Measurements from ENCODE around the gene RXFP4. TPM values are rescaled to one million over a fixed set of nuclear protein-coding genes. Genes with fewer than 3 reads are reported as not detected.

Gene RXFP4
- total and polyA plus RNA-seq, 9 of the 15 experiments (the other 6 are each of a cell fraction or from before 2014, with no cell fraction given), result 0.64 TPM; not detected in 8

DNA sequence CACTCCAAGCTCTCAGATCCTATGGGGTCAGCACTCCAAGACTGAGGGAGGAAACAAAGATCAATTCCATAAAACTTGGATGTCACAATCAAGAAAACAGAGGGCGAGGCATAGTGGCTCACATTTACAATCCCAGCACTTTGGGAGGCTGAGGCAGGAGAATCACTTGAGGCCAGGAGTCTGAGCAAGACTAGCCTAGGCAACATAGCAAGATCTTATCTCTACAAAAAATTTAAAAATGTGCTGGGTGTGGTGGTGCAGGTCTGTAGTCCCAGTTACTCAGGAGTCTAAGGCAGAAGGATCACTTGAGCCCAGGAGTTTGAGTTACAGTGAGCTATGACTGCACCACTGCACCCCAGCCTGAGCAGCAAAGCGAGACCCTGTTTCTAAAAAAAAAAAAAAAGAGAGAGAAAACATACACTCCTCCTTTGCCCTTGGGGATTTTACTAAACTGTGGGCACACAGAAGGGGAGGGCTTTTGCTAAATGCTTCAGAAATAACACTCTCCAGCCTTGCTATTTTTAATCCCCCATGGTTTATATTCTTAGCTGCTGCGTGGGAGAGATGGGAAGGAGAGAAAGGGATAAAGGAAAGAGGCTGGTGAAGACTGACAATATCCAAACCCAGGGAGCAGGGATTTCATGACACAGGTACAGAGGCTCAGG, 18.8 kb downstream of the RXFP4 start (continued):
- TF ChIP-seq SMARCC2 (IDR thresholded peaks at IDR 0.05; ENCODE audit: low read depth), result no peak
- TF ChIP-seq, protein P1, sequence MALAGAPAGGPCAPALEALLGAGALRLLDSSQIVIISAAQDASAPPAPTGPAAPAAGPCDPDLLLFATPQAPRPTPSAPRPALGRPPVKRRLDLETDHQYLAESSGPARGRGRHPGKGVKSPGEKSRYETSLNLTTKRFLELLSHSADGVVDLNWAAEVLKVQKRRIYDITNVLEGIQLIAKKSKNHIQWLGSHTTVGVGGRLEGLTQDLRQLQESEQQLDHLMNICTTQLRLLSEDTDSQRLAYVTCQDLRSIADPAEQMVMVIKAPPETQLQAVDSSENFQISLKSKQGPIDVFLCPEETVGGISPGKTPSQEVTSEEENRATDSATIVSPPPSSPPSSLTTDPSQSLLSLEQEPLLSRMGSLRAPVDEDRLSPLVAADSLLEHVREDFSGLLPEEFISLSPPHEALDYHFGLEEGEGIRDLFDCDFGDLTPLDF (CRISPR knock-in tag; IDR thresholded peaks at IDR 0.05), result no peak
- TF ChIP-seq TCF3 (CRISPR knock-in tag; IDR thresholded peaks at IDR 0.05), result no peak
- no peak for TF ChIP-seq SRSF1 (IDR thresholded peaks at IDR 0.05; ENCODE audit: low read depth, low read length)
- TF ChIP-seq POLR2H (tag; IDR thresholded peaks at IDR 0.05; ENCODE audit: low read depth), result no peak

DNA sequence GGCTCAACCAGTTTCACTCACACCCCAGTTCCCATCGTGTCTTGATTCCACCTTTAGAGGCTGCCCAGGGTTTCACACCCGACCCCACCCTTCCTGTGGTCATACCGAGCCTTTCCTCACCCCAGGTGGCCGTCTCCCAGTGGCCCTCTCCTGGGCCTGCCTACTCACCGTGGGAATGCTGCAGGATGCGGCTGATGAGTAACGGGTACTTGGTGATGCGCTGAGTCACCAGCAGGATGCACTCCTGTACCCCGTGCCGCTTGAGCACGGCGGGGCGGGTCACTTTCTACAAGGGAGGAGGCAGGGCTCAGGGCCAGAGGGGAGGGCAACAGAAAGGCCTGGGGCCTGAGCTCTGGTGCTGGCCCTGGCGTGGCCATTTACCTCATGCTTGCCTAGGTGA, 20.5 kb downstream of the RXFP4 start:
- no peak overlapping the region for H3K4me2 ChIP-seq (ENCODE audit: insufficient read depth, low read length)
- intact Hi-C loops (cut with micrococcal nuclease), result no loop called here
- peaks cover 10% of the 10 kb centered on the region; the same call in 2 of the 3 replicates for H3K79me2 ChIP-seq (ENCODE audit: control insufficient read depth, insufficient read depth, low read length)
- H3K4me1 ChIP-seq (replicated peaks in 1 of 2; ENCODE audit: control insufficient read depth in 2 of 2, insufficient read depth in 2 of 2, low read length in 2 of 2), result peaks cover 3 to 28% of the 10 kb centered on the region in 2 experiments; a peak in 4 of 5 replicates
- ChIA-PET POLR2A (interaction anchor here (0.6 to 5.6 kb wide), 4 partner anchors 14 to 74 kb away, joined by 3 to 26 read pairs (median 5); no protein-coding TSS in a partner anchor), CTCF (ENCODE audit: low intra/inter-chr PET ratio) (interaction anchor here (2.0 kb wide), 1 partner anchor 105 kb away, joined by 5 read pairs; no protein-coding TSS in a partner anchor)
- no peaks in the 10 kb centered on the region for H3K27me3 ChIP-seq (ENCODE audit: control insufficient read depth in 2 of 2, insufficient read depth in 2 of 2, low read length in 2 of 2)
- in situ Hi-C loops (cut with MboI), result no loop called here
- no peak overlapping the region; the same call in 2 of the 3 replicates for H3K27ac ChIP-seq (ENCODE audit: extremely low read depth, low read depth, low read length)
- H3K9ac ChIP-seq (ENCODE audit: insufficient read depth in 1 of 2, low read depth in 2 of 2, low read length in 2 of 2), result no peak overlapping the region
- H3K4me3 ChIP-seq, result no peak overlapping the region
- peaks cover 90% of the 10 kb centered on the region; the same call in 2 of the 3 replicates for H3K36me3 ChIP-seq (ENCODE audit: control insufficient read depth, insufficient read depth, low read length)
- DNase-seq (ENCODE audit: extremely low read depth in 1 of 4, low spot score in 3 of 4), result peak in 1 of 4 experiments; percentile 48
- no peak overlapping the region for H2AFZ ChIP-seq (ENCODE audit: low read depth, low read length)
- H4K20me1 ChIP-seq (replicated peaks; ENCODE audit: control insufficient read depth, insufficient read depth, low read length), result peaks cover 11% of the 10 kb centered on the region; the same call in 1 of the 2 replicates
- peak; percentile 14; the same call in 2 of the 3 replicates for ATAC-seq
- H3K9me3 ChIP-seq (replicated peaks; ENCODE audit: control insufficient read depth, insufficient read depth, low read depth, low read length), result no peaks in the 10 kb centered on the region
- no TSS peak for BruUV-seq (replicated peaks)
- no peak for FAIRE-seq
- H3K9me1 ChIP-seq (ENCODE audit: control insufficient read depth, insufficient read depth, low read length), result no peaks in the 10 kb centered on the region
- WGBS (ENCODE audit: insufficient coverage, low coverage, missing lambda C conversion rate), result 67% methylated on average over 14 of the region's 14 CpGs
- peak; percentile 22; the same call in 1 of the 2 replicates for TF ChIP-seq NFE2 (IDR thresholded peaks at IDR 0.05; ENCODE audit: low read depth)
- TF ChIP-seq, protein P2, sequence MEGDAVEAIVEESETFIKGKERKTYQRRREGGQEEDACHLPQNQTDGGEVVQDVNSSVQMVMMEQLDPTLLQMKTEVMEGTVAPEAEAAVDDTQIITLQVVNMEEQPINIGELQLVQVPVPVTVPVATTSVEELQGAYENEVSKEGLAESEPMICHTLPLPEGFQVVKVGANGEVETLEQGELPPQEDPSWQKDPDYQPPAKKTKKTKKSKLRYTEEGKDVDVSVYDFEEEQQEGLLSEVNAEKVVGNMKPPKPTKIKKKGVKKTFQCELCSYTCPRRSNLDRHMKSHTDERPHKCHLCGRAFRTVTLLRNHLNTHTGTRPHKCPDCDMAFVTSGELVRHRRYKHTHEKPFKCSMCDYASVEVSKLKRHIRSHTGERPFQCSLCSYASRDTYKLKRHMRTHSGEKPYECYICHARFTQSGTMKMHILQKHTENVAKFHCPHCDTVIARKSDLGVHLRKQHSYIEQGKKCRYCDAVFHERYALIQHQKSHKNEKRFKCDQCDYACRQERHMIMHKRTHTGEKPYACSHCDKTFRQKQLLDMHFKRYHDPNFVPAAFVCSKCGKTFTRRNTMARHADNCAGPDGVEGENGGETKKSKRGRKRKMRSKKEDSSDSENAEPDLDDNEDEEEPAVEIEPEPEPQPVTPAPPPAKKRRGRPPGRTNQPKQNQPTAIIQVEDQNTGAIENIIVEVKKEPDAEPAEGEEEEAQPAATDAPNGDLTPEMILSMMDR (IDR thresholded peaks at IDR 0.05 in 2 of 3, conservative IDR thresholded peaks at IDR 0.05 in 1 of 3; ENCODE audit: insufficient read depth in 2 of 3, low read depth in 1 of 3, low read length in 3 of 3), result peak in 1 of 3 experiments; percentile 17; a peak in 1 of 6 replicates
- TF ChIP-seq, protein P3, sequence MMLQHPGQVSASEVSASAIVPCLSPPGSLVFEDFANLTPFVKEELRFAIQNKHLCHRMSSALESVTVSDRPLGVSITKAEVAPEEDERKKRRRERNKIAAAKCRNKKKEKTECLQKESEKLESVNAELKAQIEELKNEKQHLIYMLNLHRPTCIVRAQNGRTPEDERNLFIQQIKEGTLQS (IDR thresholded peaks at IDR 0.05), result peak; percentile 44; the same call in 1 of the 2 replicates
- TF ChIP-seq, protein P3 (CRISPR knock-in tag; conservative IDR thresholded peaks at IDR 0.05), result no peak
- TF ChIP-seq, protein P4, sequence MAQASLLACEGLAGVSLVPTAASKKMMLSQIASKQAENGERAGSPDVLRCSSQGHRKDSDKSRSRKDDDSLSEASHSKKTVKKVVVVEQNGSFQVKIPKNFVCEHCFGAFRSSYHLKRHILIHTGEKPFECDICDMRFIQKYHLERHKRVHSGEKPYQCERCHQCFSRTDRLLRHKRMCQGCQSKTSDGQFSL (CRISPR knock-in tag; IDR thresholded peaks at IDR 0.05), result no peak
- TF ChIP-seq, protein P4 (tag; IDR thresholded peaks at IDR 0.05), result no peak
- TF ChIP-seq FOSL1 (tag; conservative IDR thresholded peaks at IDR 0.05), result peak; percentile 56
- TF ChIP-seq, protein P5, sequence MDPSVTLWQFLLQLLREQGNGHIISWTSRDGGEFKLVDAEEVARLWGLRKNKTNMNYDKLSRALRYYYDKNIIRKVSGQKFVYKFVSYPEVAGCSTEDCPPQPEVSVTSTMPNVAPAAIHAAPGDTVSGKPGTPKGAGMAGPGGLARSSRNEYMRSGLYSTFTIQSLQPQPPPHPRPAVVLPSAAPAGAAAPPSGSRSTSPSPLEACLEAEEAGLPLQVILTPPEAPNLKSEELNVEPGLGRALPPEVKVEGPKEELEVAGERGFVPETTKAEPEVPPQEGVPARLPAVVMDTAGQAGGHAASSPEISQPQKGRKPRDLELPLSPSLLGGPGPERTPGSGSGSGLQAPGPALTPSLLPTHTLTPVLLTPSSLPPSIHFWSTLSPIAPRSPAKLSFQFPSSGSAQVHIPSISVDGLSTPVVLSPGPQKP (CRISPR knock-in tag; IDR thresholded peaks at IDR 0.05), result no peak
